ENCODE results near the gene LRCH1. TPM values are rescaled to one million over a fixed set of nuclear protein-coding genes. Genes with fewer than 3 reads are reported as not detected.

Gene LRCH1
- total and polyA plus RNA-seq, 2 of the 13 experiments (the other 11 are each of a cell fraction or from before 2014, with no cell fraction given) = 4.1 to 12.6 TPM

GRCh38 chr13:46687810-46688209 is 134.8 kb downstream of the LRCH1 start (continued):
- TF ChIP-seq TFE3 (CRISPR knock-in tag; IDR thresholded peaks at IDR 0.05) = peak; percentile 61; the same call in 1 of the 2 replicates
- no peak for TF ChIP-seq ZNF510 (CRISPR knock-in tag; IDR thresholded peaks at IDR 0.05; ENCODE audit: low read depth)
- TF ChIP-seq PBX2 (CRISPR knock-in tag; IDR thresholded peaks at IDR 0.05) = no peak
- TF ChIP-seq ZSCAN29 (CRISPR knock-in tag; conservative IDR thresholded peaks at IDR 0.05) = no peak
- no peak for TF ChIP-seq RBFOX2 (IDR thresholded peaks at IDR 0.05; ENCODE audit: low read depth, low read length)
- TF ChIP-seq ZNF18 (CRISPR knock-in tag; IDR thresholded peaks at IDR 0.05; ENCODE audit: insufficient replicate concordance) = no peak
- no peak for TF ChIP-seq PHF21A (CRISPR knock-in tag; IDR thresholded peaks at IDR 0.05)
- TF ChIP-seq CBX2 (IDR thresholded peaks at IDR 0.05; ENCODE audit: low read depth, low read length) = no peak
- TF ChIP-seq CBX2 (CRISPR knock-in tag; IDR thresholded peaks at IDR 0.05; ENCODE audit: low read depth) = no peak
- TF ChIP-seq ZNF878 (CRISPR knock-in tag; IDR thresholded peaks at IDR 0.05) = no peak
- TF ChIP-seq MIER3 (CRISPR knock-in tag; IDR thresholded peaks at IDR 0.05; ENCODE audit: borderline replicate concordance) = peak; percentile 26; the same call in 1 of the 2 replicates
- TF ChIP-seq RFX3 (CRISPR knock-in tag; IDR thresholded peaks at IDR 0.05) = peak; percentile 57; the same call in 1 of the 2 replicates
- no peak for TF ChIP-seq TEF (CRISPR knock-in tag; IDR thresholded peaks at IDR 0.05)
- TF ChIP-seq MYC (CRISPR knock-in tag; IDR thresholded peaks at IDR 0.05; ENCODE audit: borderline replicate concordance) = peak; percentile 33; the same call in 1 of the 2 replicates
- TF ChIP-seq NFKB2 (CRISPR knock-in tag; IDR thresholded peaks at IDR 0.05; ENCODE audit: borderline replicate concordance) = no peak
- TF ChIP-seq SATB2 (CRISPR knock-in tag; IDR thresholded peaks at IDR 0.05) = no peak
- TF ChIP-seq TCF7 (IDR thresholded peaks at IDR 0.05; ENCODE audit: low read depth) = peak; percentile 76
- TF ChIP-seq HNF1A (IDR thresholded peaks at IDR 0.05; ENCODE audit: low read depth) = 0 out of 2 replicates have a peak, but pooled peaks have one; percentile 53
- no peak for TF ChIP-seq HNF1A (CRISPR knock-in tag; IDR thresholded peaks at IDR 0.05; ENCODE audit: borderline replicate concordance)
- no peak for TF ChIP-seq ZBTB2 (CRISPR knock-in tag; IDR thresholded peaks at IDR 0.05; ENCODE audit: low read depth)
- 0 out of 2 replicates have a peak, but pooled peaks have one; percentile 19 for TF ChIP-seq PPARG (CRISPR knock-in tag; conservative IDR thresholded peaks at IDR 0.05)

Measured in HepG2 (cell line).